Breast epithelium (tissue), 4 donors: Measurements from ENCODE around the gene GPR42. TPM values are rescaled to one million over a fixed set of nuclear protein-coding genes. Genes with fewer than 3 reads are reported as not detected.
"Not testable (repeated sequence)": the region's sequence is repeated elsewhere in the genome, so short reads cannot be mapped to it uniquely, and the experiment has no call there.

Source experiments
- DNase-seq, 2 donors: peaks; one replicate each; pipeline ENCODE4 v3.0.0-alpha.2; 2019; ENCODE audit warnings: low spot score in 2 of 2
- H3K27ac ChIP-seq, 2 donors: fragments of 200-600 bp; sonication (generic) in 1 of 2; one replicate each; pipeline ENCODE4 v1.5.1; 2016 to 2019; ENCODE audit warnings: mild to moderate bottlenecking in 1 of 2
- H3K27me3 ChIP-seq, 2 donors: fragments of 200-600 bp; sonication (generic) in 1 of 2; one replicate each; pipeline versions ENCODE4 v1.5.1 to v1.6.0; 2017 to 2019; ENCODE audit warnings: control low read depth in 1 of 2, mild to moderate bottlenecking in 1 of 2
- H3K36me3 ChIP-seq: fragments of 200-600 bp; one replicate; pipeline ENCODE4 v1.5.1; 2019
- H3K4me1 ChIP-seq, 2 donors: fragments of 200-600 bp; sonication (generic); one replicate each; pipeline ENCODE4 v1.5.1; 2016 to 2019; ENCODE audit warnings: control low read depth in 1 of 2
- H3K4me3 ChIP-seq, 3 donors: fragments of 200-600 bp; sonication (generic); 1 replicate in 2 of 3; 2 replicates in 1 of 3; pipeline ENCODE4 v1.5.1; 2016 to 2019; ENCODE audit warnings: mild to moderate bottlenecking in 3 of 3, moderate library complexity in 2 of 3
- H3K9me3 ChIP-seq, 2 donors: fragments of 200-600 bp; sonication (generic) in 1 of 2; one replicate each; pipeline ENCODE4 v1.5.1; 2016 to 2019; ENCODE audit warnings: control low read depth in 1 of 2
- POLR2A ChIP-seq: fragments of 450-650 bp; IDR thresholded peaks from one replicate; pipeline ENCODE4 v1.6.1; 2016; ENCODE audit warnings: antibody characterized with exemption, mild to moderate bottlenecking, moderate library complexity
- POLR2AphosphoS5 ChIP-seq, 3 donors: sonication (generic); formaldehyde crosslinking; IDR thresholded peaks; one replicate each; pipeline ENCODE4 v1.6.1; 2017; ENCODE audit warnings: antibody characterized with exemption in 3 of 3
- intact Hi-C: fragments of 100-400 bp; cut with DNase I; formaldehyde crosslinking; loops from one replicate; pipeline ENCODE4 v1.15.1; 2023; ENCODE audit warnings: low total_unique reads
- total RNA-seq, 3 donors: library from RNA; depleted of rRNA; stranded (reverse); fragments of >200 nt; gene quantifications; one replicate each; pipeline ENCODE4 v1.1.0, GENCODE V29; 2016
- TF ChIP-seq, protein P1 (sequence below), 3 donors: fragments of 450-650 bp; IDR thresholded peaks; one replicate each; pipeline ENCODE4 v1.5.1; 2016 to 2017; ENCODE audit warnings: antibody characterized with exemption in 3 of 3, mild to moderate bottlenecking in 3 of 3, moderate library complexity in 3 of 3

Gene GPR42
- total RNA-seq, 3 donors from 2014 or later = 0.66 TPM; not detected in 2

GRCh38 chr19:35369522-35369921, 1.3 kb upstream of the GPR42 start:
- H3K9me3 ChIP-seq = no peaks in the 10 kb centered on the region
- no peak overlapping the region for H3K4me3 ChIP-seq
- H3K27me3 ChIP-seq = no peaks in the 10 kb centered on the region
- no peak overlapping the region for H3K27ac ChIP-seq
- no peaks in the 10 kb centered on the region for H3K36me3 ChIP-seq
- no peaks in the 10 kb centered on the region for H3K4me1 ChIP-seq
- intact Hi-C loops = no loop called here
- TF ChIP-seq POLR2AphosphoS5 (IDR thresholded peaks at IDR 0.05) (no peak), POLR2A (no peak)
- TF ChIP-seq, protein P1, sequence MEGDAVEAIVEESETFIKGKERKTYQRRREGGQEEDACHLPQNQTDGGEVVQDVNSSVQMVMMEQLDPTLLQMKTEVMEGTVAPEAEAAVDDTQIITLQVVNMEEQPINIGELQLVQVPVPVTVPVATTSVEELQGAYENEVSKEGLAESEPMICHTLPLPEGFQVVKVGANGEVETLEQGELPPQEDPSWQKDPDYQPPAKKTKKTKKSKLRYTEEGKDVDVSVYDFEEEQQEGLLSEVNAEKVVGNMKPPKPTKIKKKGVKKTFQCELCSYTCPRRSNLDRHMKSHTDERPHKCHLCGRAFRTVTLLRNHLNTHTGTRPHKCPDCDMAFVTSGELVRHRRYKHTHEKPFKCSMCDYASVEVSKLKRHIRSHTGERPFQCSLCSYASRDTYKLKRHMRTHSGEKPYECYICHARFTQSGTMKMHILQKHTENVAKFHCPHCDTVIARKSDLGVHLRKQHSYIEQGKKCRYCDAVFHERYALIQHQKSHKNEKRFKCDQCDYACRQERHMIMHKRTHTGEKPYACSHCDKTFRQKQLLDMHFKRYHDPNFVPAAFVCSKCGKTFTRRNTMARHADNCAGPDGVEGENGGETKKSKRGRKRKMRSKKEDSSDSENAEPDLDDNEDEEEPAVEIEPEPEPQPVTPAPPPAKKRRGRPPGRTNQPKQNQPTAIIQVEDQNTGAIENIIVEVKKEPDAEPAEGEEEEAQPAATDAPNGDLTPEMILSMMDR (IDR thresholded peaks at IDR 0.05) = no peak
- no peak for DNase-seq

GRCh38 chr19:35373492-35373891, 2.6 kb downstream of the GPR42 start:
- H3K27ac ChIP-seq = no peak overlapping the region
- DNase-seq = no peak
- intact Hi-C loops = no loop called here
- TF ChIP-seq POLR2A (no peak), POLR2AphosphoS5 (IDR thresholded peaks at IDR 0.05) (no peak)
- TF ChIP-seq, protein P1 (IDR thresholded peaks at IDR 0.05) = no peak
- H3K36me3 ChIP-seq = no peaks in the 10 kb centered on the region
- no peaks in the 10 kb centered on the region for H3K4me1 ChIP-seq
- no peaks in the 10 kb centered on the region for H3K9me3 ChIP-seq
- H3K4me3 ChIP-seq = no peak overlapping the region
- no peaks in the 10 kb centered on the region for H3K27me3 ChIP-seq

- H3K27me3 ChIP-seq, H3K4me3 ChIP-seq, H3K4me1 ChIP-seq, H3K36me3 ChIP-seq, H3K9me3 ChIP-seq, intact Hi-C loops, DNase-seq, H3K27ac ChIP-seq: not testable (repeated sequence)
Observed at GRCh38 chr19:35374031-35374430, 3.2 kb downstream of the GPR42 start.

DNA sequence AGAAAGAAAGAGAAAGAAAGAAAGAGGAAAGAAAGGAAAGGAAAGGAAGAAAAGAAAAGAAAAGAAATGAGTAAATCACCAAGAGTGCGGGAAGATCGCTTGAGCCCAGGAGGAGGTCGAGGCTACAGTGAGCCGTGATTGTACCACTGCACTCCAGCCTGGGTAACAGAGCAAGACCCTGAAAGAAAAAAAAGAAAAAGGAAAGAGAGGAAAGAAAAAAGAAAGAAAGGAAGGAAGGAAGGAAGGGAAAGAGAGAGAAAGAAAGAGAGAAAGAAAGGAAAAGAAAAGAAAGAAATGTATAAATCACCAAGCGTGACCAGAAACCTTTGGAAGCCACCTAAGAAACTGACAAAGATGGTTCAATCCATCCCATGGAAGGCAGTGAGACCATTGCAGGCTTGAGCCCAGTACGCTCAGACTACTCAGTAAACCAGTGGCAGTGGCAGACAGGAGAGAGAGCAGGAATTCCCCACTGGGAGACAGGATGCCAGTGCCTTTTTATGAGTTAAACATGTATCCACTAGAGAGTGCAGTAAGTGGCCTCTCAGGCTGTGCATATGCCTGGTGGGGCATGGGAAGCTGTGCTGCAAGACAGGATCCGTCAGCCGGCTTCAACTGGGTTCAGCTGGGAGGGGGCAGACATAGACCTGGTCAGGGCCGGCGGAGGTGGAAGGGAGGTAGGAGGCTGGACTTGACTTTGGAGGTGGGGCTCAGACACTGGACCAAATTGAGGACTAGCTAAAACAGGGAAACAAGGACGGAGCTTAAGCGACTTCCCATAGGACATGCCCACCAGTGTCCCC, 4.8 kb downstream of the GPR42 start:
- intact Hi-C loops = no loop called here
- no peak for DNase-seq
- Histone ChIP-seq H3K27ac (no peak overlapping the region), H3K27me3 (no peaks in the 10 kb centered on the region), H3K36me3 (no peaks in the 10 kb centered on the region), H3K4me3 (no peak overlapping the region), H3K9me3 (no peaks in the 10 kb centered on the region), H3K4me1 (no peaks in the 10 kb centered on the region)
- no peak for TF ChIP-seq POLR2A
- TF ChIP-seq, protein P1 (IDR thresholded peaks at IDR 0.05) = no peak

DNA sequence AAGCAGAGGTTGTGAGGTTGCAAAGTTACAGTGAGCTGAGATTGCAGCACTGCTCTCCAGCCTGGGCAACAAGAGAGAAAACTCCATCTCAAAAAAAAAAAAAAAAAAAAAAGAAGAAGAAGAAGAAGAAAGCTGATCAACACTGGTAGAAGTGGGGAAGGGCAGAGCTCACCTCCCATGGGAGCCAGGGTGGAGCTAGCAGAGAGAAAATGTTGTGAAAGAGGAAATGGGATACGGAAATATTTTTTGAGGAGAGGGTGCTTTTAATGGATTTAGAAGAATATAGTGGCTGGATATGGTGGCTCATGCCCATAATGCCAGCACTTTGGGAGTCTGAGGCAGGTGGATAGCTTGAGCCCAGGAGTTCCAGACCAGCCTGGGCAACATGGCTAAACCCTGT, 6.8 kb downstream of the GPR42 start:
- H3K4me1 ChIP-seq = no peaks in the 10 kb centered on the region
- H3K36me3 ChIP-seq = no peaks in the 10 kb centered on the region
- no peak overlapping the region for H3K27ac ChIP-seq
- intact Hi-C loops = no loop called here
- TF ChIP-seq POLR2AphosphoS5 (IDR thresholded peaks at IDR 0.05) (no peak), POLR2A (no peak)
- TF ChIP-seq, protein P1 (IDR thresholded peaks at IDR 0.05) = no peak
- H3K27me3 ChIP-seq = no peaks in the 10 kb centered on the region
- DNase-seq = no peak
- H3K9me3 ChIP-seq = no peaks in the 10 kb centered on the region
- no peak overlapping the region for H3K4me3 ChIP-seq
